ENCODE results near the gene CTAGE1.

DNA sequence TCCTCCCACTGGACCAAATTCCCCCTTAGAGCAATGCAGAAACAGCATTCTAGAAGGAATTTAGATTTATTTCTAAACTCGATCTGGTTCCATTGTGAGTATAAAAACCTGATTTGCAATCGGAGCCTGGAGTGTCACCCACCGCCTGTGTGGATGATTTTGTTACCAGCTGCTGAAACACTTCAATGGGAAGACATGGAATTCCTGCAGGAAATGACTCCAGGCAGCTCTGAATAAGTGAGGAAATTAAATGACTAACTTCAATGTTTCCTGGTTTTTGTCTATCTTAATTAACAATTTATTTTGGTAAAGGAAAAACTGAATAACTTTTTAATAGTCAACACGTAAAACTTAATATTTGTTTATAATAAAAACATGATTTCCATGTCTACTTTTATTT lies 19.3 kb downstream of the CTAGE1 start:
- TF ChIP-seq, protein P1, sequence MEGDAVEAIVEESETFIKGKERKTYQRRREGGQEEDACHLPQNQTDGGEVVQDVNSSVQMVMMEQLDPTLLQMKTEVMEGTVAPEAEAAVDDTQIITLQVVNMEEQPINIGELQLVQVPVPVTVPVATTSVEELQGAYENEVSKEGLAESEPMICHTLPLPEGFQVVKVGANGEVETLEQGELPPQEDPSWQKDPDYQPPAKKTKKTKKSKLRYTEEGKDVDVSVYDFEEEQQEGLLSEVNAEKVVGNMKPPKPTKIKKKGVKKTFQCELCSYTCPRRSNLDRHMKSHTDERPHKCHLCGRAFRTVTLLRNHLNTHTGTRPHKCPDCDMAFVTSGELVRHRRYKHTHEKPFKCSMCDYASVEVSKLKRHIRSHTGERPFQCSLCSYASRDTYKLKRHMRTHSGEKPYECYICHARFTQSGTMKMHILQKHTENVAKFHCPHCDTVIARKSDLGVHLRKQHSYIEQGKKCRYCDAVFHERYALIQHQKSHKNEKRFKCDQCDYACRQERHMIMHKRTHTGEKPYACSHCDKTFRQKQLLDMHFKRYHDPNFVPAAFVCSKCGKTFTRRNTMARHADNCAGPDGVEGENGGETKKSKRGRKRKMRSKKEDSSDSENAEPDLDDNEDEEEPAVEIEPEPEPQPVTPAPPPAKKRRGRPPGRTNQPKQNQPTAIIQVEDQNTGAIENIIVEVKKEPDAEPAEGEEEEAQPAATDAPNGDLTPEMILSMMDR (IDR thresholded peaks at IDR 0.05): no peak
- TF ChIP-seq POLR2A (IDR thresholded peaks at IDR 0.05): no peak
